HCT116 (cell line): ENCODE data around the gene PRMT7.

Experiments
- CBX3 ChIP-seq: IDR thresholded peaks from 2 replicates; pipeline ENCODE4 v1.6.1; 2012; ENCODE audit warnings: low read depth
- EGR1 ChIP-seq: IDR thresholded peaks from 2 replicates; pipeline ENCODE4 v1.6.1; 2012; ENCODE audit warnings: low read depth
- EZH2 ChIP-seq: fragments of 200-600 bp; sonication (generic); IDR thresholded peaks from 2 replicates; pipeline ENCODE4 v1.6.1; 2017; ENCODE audit warnings: antibody characterized with exemption, mixed run types
- JUND ChIP-seq: IDR thresholded peaks from 2 replicates; pipeline ENCODE4 v1.6.1; 2012
- MAX ChIP-seq: IDR thresholded peaks from 2 replicates; pipeline ENCODE4 v1.6.1; 2012
- POLR2A ChIP-seq: IDR thresholded peaks from 2 replicates; pipeline ENCODE4 v1.7.0; 2011; ENCODE audit warnings: borderline replicate concordance; ENCODE audit not compliant: insufficient read depth, insufficient read length; ENCODE audit errors: extremely low read depth
- SP1 ChIP-seq: IDR thresholded peaks from 2 replicates; pipeline ENCODE4 v1.6.1; 2012; ENCODE audit warnings: low read depth
- YY1 ChIP-seq: IDR thresholded peaks from 2 replicates; pipeline ENCODE4 v1.6.1; 2011; ENCODE audit warnings: low read length, low read depth, moderate library complexity, mild to moderate bottlenecking; ENCODE audit not compliant: insufficient replicate concordance; ENCODE audit errors: extremely low read depth
- TF ChIP-seq, protein P1 (sequence below), 3 experiments: fragments of 200-600 bp in 1 of 3; sonication (generic) in 1 of 3; IDR thresholded peaks in 2 of 3; conservative IDR thresholded peaks in 1 of 3; 2 replicates each; pipeline ENCODE4 v1.5.1; 2012 to 2017; ENCODE audit warnings: low read depth in 2 of 3, low read length in 2 of 3, antibody characterized with exemption in 1 of 3, borderline replicate concordance in 1 of 3, control low read depth in 1 of 3, mild to moderate bottlenecking in 1 of 3, mixed read lengths in 1 of 3, mixed run types in 1 of 3, moderate library complexity in 1 of 3; ENCODE audit not compliant: insufficient read depth in 1 of 3
- TF ChIP-seq, protein P2 (sequence below): IDR thresholded peaks from 2 replicates; pipeline ENCODE4 v1.6.1; 2012; ENCODE audit warnings: low read depth

DNA sequence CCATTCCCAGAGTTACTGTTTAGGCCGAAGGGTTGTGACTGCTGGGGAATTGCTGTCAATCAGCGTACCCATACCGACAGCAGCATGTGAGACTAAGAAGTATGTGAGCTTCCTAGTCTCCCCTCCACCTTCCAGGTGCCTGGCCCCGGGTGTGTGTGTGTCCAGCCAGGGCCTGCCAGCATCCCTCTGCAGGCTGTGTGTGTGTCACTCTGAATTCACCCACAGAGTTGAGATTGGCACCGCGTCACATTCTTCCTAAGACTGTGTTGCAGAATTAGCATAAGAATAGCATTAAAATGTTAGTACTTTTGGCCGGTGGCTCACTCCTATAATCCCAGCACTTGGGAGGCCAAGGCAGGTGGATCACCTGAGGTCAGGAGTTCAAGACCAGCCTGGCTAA is 31.8 kb downstream of the PRMT7 start:
- TF ChIP-seq EGR1: no peak
- TF ChIP-seq, protein P1, sequence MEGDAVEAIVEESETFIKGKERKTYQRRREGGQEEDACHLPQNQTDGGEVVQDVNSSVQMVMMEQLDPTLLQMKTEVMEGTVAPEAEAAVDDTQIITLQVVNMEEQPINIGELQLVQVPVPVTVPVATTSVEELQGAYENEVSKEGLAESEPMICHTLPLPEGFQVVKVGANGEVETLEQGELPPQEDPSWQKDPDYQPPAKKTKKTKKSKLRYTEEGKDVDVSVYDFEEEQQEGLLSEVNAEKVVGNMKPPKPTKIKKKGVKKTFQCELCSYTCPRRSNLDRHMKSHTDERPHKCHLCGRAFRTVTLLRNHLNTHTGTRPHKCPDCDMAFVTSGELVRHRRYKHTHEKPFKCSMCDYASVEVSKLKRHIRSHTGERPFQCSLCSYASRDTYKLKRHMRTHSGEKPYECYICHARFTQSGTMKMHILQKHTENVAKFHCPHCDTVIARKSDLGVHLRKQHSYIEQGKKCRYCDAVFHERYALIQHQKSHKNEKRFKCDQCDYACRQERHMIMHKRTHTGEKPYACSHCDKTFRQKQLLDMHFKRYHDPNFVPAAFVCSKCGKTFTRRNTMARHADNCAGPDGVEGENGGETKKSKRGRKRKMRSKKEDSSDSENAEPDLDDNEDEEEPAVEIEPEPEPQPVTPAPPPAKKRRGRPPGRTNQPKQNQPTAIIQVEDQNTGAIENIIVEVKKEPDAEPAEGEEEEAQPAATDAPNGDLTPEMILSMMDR (IDR thresholded peaks at IDR 0.05 in 2 of 3, conservative IDR thresholded peaks at IDR 0.05 in 1 of 3; ENCODE audit: borderline replicate concordance in 1 of 3, insufficient read depth in 1 of 3, low read depth in 2 of 3, low read length in 2 of 3): no peak
- no peak for TF ChIP-seq JUND
- no peak for TF ChIP-seq POLR2A
- TF ChIP-seq YY1: no peak
- TF ChIP-seq EZH2: no peak
- TF ChIP-seq, protein P2, sequence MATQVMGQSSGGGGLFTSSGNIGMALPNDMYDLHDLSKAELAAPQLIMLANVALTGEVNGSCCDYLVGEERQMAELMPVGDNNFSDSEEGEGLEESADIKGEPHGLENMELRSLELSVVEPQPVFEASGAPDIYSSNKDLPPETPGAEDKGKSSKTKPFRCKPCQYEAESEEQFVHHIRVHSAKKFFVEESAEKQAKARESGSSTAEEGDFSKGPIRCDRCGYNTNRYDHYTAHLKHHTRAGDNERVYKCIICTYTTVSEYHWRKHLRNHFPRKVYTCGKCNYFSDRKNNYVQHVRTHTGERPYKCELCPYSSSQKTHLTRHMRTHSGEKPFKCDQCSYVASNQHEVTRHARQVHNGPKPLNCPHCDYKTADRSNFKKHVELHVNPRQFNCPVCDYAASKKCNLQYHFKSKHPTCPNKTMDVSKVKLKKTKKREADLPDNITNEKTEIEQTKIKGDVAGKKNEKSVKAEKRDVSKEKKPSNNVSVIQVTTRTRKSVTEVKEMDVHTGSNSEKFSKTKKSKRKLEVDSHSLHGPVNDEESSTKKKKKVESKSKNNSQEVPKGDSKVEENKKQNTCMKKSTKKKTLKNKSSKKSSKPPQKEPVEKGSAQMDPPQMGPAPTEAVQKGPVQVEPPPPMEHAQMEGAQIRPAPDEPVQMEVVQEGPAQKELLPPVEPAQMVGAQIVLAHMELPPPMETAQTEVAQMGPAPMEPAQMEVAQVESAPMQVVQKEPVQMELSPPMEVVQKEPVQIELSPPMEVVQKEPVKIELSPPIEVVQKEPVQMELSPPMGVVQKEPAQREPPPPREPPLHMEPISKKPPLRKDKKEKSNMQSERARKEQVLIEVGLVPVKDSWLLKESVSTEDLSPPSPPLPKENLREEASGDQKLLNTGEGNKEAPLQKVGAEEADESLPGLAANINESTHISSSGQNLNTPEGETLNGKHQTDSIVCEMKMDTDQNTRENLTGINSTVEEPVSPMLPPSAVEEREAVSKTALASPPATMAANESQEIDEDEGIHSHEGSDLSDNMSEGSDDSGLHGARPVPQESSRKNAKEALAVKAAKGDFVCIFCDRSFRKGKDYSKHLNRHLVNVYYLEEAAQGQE: no peak
- TF ChIP-seq MAX: no peak
- no peak for TF ChIP-seq CBX3
- no peak for TF ChIP-seq SP1
